GM21529 (cell line): ENCODE data around the gene HOXB4.

ENCODE experiments used
- ATAC-seq: cut with Tn5 transposase; IDR thresholded peaks from one replicate; pipeline ENCODE4 v1.9.1; 2021; ENCODE audit not compliant: unreplicated experiment

The HOXB4 gene

DNA sequence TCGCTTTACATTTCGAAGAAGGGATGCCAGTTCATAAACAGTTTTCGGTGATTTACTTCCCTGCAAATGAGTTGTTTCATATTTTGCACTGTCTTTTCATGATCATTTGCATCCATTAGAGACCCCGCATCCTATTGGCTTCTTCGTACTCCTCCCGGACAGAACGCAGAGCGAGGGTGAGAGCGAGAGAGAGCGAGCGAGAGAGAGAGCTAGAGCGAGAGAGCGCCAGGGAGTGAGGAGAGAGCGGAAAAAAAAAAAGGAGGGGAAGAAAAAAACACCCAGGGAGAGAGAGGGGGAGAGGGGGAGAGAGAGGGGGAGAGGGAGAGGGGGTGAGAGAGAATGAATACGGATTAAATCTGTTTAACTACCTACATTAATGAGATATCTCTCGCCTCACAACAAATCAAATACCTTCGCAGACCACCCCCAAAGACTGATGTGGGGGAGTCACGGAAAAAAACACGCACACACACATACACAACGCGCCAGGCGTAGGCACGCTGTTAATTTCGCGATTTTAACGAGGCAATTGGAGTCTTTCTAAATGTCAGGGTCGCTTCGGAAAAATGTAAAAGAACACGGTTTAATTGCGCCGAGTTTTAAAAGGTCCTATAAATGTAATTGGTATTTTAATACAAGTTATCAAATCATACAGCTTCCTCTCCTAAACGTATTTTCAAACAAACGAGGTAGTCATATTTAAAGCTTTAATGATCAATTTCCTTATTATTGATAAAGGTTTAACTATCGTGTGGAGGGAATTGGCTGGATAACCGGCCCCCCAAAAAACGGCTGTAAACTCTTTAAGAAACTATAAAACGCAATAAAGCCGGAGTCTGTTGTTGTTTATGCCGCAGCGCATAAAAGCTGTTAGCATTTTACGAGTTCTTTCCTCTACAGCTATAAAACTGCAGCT, 37.2 kb upstream of the HOXB4 start, which contains the start of gene HOXB8:
TSS of gene HOXB8 (minus strand) at position 246 of the 916 bp plus-strand sequence. CDS start 588 bp downstream, outside the sequence.
- no peak for ATAC-seq

GRCh38 chr17:48613862-48614694, 35.9 kb upstream of the HOXB4 start:
- ATAC-seq = no peak

GRCh38 chr17:48612854-48613691, 34.9 kb upstream of the HOXB4 start:
- ATAC-seq = no peak

- no peak for ATAC-seq
Measured at GRCh38 chr17:48612456-48612853, 34.3 kb upstream of the HOXB4 start.

DNA sequence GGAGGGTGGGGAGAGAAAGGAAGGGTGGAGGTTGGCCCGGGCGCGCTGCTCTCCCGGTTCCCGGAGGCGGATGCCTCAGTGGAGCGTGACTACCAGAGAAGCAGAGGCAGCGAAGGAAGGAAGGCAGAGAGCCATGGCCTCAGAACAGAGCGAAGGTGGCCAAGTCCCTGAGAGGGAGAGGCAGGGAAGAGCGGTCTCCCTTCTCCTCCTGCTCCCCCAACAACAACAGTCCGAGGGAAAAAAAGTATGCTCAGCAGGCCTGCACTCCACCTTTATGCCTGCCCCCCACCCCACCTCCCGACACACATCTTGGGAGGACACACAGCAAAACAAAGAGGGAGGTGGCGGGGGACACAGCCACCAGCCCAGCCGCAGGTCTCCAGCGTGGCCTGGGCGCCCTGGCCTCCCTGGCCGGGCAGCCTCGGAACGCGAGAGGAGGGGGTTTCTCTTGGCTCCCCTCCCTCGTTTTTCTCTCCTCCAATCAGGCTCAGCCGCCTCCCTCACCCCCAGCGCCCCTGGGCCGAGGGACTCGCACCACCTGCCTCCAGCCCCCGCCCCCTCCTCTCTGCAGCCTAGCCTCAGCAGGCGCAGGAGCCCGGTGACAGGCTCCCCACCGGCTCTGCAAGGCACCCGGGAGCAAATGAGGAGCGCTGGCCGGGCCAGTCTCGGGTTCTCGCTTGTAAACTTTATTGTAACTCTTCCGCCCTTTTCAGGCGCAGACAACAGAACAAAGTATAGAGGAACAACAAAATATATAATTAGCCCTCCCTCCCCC, 33.7 kb upstream of the HOXB4 start:
- no peak for ATAC-seq

GRCh38 chr17:48611213-48611612, 33.1 kb upstream of the HOXB4 start:
- ATAC-seq = no peak

- ATAC-seq = no peak
Measured at GRCh38 chr17:48610282-48611211, 32.4 kb upstream of the HOXB4 start, which contains the start of gene HOXB7. TSS of gene HOXB7 (minus strand) at chr17:48611017. CDS start at chr17:48610918, 99 bp downstream.

- no peak for ATAC-seq
Measured at GRCh38 chr17:48609759-48610281, 31.7 kb upstream of the HOXB4 start.

GRCh38 chr17:48609033-48609432, 30.9 kb upstream of the HOXB4 start:
- ATAC-seq = no peak

- no peak for ATAC-seq
Measured at GRCh38 chr17:48608494-48608834, 30.3 kb upstream of the HOXB4 start.

- ATAC-seq = no peak
Measured at GRCh38 chr17:48606892-48607614, 28.9 kb upstream of the HOXB4 start.

DNA sequence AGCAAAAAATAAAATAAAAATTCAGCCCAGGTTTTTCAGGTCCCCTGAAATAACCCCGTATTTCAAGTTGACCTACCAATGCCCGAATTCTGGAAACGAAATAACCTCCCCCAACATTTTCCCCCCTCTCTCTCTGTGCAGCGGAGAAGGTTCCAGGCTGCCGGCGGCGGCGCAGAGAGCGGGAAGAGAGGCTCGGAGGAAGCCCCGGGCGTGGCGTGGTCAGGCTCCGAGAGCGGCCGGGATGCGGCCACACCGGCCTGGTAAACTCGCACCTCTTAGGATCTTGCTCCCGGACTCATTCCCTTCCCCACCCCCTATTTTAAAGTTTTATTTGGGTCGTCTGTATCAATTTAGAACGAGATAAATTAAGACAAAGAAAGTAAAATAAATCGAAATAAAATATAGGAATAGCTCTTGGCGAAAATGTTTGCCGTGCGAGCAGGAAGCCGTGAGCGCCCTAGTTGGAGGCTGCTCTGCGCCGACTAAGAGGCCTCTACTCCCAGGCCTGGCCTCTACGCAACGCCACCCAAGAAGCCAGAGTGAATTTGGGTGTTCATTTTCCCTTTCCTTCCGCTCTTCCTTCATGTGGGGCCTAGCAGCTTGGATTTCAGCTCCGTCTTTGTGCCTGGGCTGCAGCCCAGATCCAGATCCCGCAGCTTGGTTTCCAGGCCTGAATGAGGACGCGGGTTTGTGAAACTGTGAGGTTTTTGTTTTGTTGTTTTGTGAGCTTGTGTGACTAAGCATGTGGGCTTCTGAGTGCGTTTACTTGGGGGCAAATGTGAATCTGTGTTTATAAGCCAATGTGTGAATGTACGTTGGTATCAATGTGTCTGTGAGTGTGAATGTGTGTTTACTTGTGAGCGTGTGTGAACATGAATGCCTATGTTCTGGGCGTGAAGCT, 28.1 kb upstream of the HOXB4 start:
- no peak for ATAC-seq

DNA sequence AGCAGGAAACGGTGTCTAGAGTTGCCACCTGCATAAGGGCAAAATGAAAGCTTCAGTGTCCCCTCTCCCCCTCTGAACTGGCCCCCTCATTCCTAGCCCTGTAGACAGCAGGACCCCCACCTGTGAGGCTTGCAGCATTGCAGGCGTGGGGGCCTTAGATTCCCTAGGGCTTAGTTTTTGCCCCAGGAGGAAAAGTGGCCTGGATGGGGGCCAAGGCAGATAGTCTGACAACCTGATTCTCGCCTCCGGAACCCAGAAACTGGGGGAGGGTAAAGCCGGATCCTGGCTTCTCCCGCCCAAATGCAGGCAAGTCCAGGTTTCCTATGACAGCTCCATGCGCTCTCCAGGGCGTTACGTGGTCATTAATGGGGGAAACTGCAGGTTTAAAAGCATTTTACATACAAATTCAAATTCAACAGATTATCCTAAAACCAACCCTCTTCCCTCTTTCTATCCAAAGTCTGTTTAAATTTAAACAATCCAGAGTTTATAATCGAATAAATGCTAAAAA, 27.3 kb upstream of the HOXB4 start:
- no peak for ATAC-seq

DNA sequence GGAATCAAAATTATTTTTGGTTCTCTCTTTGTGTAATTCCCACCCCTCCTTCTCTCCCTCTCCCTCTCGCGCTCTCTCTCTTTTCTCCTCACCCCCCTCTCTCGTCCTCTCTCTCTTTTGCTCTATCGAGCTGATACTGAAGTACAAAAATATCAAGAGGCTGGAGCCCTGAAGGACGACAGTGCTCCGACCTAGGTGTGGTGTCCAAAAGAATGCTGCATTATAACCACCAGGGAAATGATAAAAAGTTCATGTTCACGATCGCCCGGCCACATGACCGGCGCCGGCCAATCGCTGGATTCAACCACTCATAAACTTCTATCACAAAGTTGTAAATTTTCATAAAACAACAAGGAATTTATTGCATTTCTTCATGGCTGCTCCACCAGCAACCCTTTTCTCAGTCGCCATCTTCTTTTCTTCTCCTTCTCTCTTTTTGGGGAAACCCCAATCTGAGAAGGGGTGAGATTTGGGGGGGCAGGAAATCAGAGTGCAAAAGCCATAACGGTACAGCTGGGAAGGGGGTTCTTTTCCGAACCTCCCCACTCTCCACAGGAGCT, 26.7 kb upstream of the HOXB4 start, which contains the start of gene HOXB6:
TSS of gene HOXB6 (minus strand) at position 217 of the 560 bp plus-strand sequence. CDS start 6,836 bp downstream, outside the sequence.
- ATAC-seq = no peak

DNA sequence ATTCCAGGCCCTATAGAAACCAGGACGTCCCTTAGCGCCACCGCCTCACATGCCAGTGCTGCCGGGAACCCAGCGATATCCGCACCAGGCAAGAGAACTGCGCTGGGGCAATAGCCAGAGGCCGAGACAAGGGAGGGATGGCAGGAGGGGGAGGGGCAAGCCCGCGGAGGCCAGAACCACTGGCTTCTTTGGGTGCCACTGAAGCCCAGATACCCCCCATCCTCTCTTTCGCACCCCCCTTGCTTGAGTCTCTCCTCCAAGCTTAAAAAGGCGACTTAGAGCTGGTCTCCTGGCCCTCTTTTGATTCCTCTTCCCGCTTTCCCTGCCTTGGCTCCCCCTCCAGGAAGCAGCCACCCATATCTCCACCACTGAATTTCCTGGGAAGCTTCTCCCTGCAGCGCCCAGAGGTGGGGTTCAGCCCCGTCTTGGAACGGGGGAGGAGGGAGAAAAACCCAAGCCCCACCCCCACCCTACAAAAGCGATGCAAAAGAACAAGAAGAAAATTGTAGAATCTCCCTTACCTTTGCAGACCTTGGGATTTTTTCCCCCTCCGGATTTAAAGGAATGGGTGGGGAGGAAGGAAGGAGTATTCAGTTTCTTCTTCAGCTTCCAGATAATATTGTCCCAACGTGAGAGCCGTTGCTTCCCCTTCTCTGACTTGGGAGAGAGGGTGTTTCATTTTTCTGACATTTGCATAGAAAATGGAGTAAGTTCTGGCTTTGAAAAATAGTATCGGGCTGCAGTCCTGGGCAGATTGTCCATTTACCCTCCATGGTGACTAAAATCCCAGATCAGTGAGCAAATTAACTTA, 26.0 kb upstream of the HOXB4 start:
- no peak for ATAC-seq
